Transverse colon (tissue), 4 donors: Measurements from ENCODE around the gene MAN1C1.

Experiments used
- CTCF ChIP-seq, 5 experiments: fragments of 200-600 bp in 3 of 5; fragments of 450-650 bp in 2 of 5; sonication (generic) in 3 of 5; IDR thresholded peaks; 1 replicate in 2 of 5; 2 replicates in 3 of 5; pipeline ENCODE4 v1.5.1; 2016 to 2017; ENCODE audit warnings: antibody characterized with exemption in 5 of 5, inconsistent platforms in 3 of 5, mild to moderate bottlenecking in 2 of 5, moderate library complexity in 1 of 5
- EP300 ChIP-seq: sonication (generic); formaldehyde crosslinking; IDR thresholded peaks from one replicate; pipeline ENCODE4 v1.6.1; 2017; ENCODE audit warnings: antibody characterized with exemption, low read depth
- POLR2A ChIP-seq: fragments of 450-650 bp; IDR thresholded peaks from one replicate; pipeline ENCODE4 v1.6.1; 2016; ENCODE audit warnings: antibody characterized with exemption, mild to moderate bottlenecking, moderate library complexity
- POLR2AphosphoS5 ChIP-seq, 3 donors: sonication (generic); formaldehyde crosslinking; IDR thresholded peaks; one replicate each; pipeline ENCODE4 v1.6.1; 2016; ENCODE audit warnings: antibody characterized with exemption in 3 of 3

GRCh38 chr1:25774206-25774803 is 157.7 kb downstream of the MAN1C1 start:
- no peak for TF ChIP-seq CTCF (IDR thresholded peaks at IDR 0.05)
- TF ChIP-seq EP300, result no peak
- TF ChIP-seq POLR2A, result no peak
- TF ChIP-seq POLR2AphosphoS5 (IDR thresholded peaks at IDR 0.05), result no peak
